HL-60 (cell line): ENCODE measurements around the gene PLEKHO1.
"Not testable (repeated sequence)": the region's sequence is repeated elsewhere in the genome, so short reads cannot be mapped to it uniquely, and the experiment has no call there.

ENCODE experiments used
- DNase-seq, 2 experiments: peaks; one replicate each; pipeline ENCODE4 v3.0.0-alpha.2; 2010 to 2020; ENCODE audit warnings: low read depth in 1 of 2, low spot score in 1 of 2
- H3K27ac ChIP-seq: fragments of 250-450 bp; sonication (Bioruptor Pico); replicated peaks from 2 replicates; pipeline ENCODE4 v1.5.1; 2020; ENCODE audit warnings: mild to moderate bottlenecking, moderate library complexity
- H3K27me3 ChIP-seq: fragments of 250-450 bp; sonication (Bioruptor Pico); 2 replicates; pipeline ENCODE4 v1.5.1; 2021; ENCODE audit warnings: mild to moderate bottlenecking, moderate library complexity; ENCODE audit not compliant: insufficient read depth, poor library complexity, severe bottlenecking
- H3K4me3 ChIP-seq: replicated peaks from 2 replicates; pipeline ENCODE4 v1.5.1; 2011; ENCODE audit warnings: mild to moderate bottlenecking, control low read depth, low read length; ENCODE audit not compliant: insufficient read depth
- GABPA ChIP-seq: IDR thresholded peaks from 2 replicates; pipeline ENCODE4 v1.6.1; 2012; ENCODE audit warnings: low read depth
- POLR2AphosphoS5 ChIP-seq: IDR thresholded peaks from 2 replicates; pipeline ENCODE4 v1.6.1; 2012; ENCODE audit warnings: low read depth
- SPI1 ChIP-seq: IDR thresholded peaks from 2 replicates; pipeline ENCODE4 v1.6.1; 2012; ENCODE audit warnings: low read depth, mild to moderate bottlenecking, borderline replicate concordance
- TF ChIP-seq, protein P1 (sequence below): IDR thresholded peaks from 2 replicates; pipeline ENCODE4 v1.6.1; 2012; ENCODE audit warnings: low read depth; ENCODE audit not compliant: insufficient replicate concordance
- TF ChIP-seq, protein P2 (sequence below): IDR thresholded peaks from one replicate; pipeline ENCODE4 v1.5.1; 2011; ENCODE audit warnings: low read length, control low read depth, inconsistent platforms; ENCODE audit not compliant: insufficient read depth

The PLEKHO1 gene

DNA sequence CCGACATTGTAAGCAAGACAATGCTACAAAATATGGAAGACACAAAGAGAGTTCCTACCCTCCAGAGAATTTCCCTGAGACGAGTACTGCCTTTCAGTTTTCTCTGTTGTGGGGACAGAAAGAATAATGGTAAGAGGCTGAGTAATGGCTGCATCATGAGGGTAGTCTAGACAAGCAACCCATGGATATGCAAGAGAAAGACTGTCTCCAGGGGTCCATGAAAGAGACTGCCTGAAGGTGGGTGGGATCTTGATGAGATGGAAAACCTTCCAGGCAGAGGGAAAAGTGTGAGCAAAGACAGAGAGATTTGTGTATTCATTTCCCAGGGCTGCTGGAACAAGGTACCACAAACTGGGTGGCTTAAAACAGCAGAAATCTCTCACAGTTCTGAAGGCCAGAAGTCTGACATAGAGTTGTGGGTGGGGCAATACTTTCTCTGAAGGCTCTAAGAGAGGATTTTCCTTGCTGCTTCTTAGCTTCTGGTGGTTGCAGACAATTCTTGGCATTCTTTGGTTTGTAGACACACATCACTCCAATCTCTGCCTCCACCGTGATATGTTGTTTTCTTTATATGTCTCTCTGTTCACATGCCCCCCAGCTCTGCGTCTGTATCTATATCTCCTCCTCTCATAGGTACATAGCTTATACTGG is 44.8 kb downstream of the PLEKHO1 start:
- H3K27ac ChIP-seq = no peak overlapping the region
- TF ChIP-seq, protein P1, sequence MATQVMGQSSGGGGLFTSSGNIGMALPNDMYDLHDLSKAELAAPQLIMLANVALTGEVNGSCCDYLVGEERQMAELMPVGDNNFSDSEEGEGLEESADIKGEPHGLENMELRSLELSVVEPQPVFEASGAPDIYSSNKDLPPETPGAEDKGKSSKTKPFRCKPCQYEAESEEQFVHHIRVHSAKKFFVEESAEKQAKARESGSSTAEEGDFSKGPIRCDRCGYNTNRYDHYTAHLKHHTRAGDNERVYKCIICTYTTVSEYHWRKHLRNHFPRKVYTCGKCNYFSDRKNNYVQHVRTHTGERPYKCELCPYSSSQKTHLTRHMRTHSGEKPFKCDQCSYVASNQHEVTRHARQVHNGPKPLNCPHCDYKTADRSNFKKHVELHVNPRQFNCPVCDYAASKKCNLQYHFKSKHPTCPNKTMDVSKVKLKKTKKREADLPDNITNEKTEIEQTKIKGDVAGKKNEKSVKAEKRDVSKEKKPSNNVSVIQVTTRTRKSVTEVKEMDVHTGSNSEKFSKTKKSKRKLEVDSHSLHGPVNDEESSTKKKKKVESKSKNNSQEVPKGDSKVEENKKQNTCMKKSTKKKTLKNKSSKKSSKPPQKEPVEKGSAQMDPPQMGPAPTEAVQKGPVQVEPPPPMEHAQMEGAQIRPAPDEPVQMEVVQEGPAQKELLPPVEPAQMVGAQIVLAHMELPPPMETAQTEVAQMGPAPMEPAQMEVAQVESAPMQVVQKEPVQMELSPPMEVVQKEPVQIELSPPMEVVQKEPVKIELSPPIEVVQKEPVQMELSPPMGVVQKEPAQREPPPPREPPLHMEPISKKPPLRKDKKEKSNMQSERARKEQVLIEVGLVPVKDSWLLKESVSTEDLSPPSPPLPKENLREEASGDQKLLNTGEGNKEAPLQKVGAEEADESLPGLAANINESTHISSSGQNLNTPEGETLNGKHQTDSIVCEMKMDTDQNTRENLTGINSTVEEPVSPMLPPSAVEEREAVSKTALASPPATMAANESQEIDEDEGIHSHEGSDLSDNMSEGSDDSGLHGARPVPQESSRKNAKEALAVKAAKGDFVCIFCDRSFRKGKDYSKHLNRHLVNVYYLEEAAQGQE = no peak
- TF ChIP-seq GABPA (no peak), POLR2AphosphoS5 (no peak), SPI1 (no peak)
- TF ChIP-seq, protein P2, sequence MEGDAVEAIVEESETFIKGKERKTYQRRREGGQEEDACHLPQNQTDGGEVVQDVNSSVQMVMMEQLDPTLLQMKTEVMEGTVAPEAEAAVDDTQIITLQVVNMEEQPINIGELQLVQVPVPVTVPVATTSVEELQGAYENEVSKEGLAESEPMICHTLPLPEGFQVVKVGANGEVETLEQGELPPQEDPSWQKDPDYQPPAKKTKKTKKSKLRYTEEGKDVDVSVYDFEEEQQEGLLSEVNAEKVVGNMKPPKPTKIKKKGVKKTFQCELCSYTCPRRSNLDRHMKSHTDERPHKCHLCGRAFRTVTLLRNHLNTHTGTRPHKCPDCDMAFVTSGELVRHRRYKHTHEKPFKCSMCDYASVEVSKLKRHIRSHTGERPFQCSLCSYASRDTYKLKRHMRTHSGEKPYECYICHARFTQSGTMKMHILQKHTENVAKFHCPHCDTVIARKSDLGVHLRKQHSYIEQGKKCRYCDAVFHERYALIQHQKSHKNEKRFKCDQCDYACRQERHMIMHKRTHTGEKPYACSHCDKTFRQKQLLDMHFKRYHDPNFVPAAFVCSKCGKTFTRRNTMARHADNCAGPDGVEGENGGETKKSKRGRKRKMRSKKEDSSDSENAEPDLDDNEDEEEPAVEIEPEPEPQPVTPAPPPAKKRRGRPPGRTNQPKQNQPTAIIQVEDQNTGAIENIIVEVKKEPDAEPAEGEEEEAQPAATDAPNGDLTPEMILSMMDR = no peak
- DNase-seq = no peak
- H3K27me3 ChIP-seq = no peaks in the 10 kb centered on the region
- no peak overlapping the region for H3K4me3 ChIP-seq

DNA sequence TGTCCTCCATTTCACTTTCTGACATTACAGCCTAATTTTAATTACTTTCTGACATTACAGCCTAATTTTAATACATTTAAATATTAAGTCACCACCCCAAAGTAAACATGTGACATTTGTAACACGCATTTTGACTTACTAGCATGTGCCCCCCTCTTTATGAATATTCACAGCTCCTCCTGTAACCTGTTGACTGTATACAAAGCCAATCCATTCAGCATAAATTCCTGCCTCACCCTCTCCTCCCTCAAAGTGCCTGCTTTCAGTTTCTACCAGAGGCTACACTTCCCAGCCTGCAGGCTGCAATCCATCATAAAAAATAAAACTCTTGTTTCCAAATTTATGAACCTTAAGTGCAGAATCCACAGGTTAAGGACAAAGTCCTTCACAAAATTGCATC is 46.7 kb downstream of the PLEKHO1 start:
- H3K4me3 ChIP-seq = no peak overlapping the region
- TF ChIP-seq GABPA (no peak), SPI1 (no peak), POLR2AphosphoS5 (no peak)
- TF ChIP-seq, protein P1 = no peak
- TF ChIP-seq, protein P2 = no peak
- no peak overlapping the region for H3K27ac ChIP-seq
- no peak for DNase-seq
- no peaks in the 10 kb centered on the region for H3K27me3 ChIP-seq

DNA sequence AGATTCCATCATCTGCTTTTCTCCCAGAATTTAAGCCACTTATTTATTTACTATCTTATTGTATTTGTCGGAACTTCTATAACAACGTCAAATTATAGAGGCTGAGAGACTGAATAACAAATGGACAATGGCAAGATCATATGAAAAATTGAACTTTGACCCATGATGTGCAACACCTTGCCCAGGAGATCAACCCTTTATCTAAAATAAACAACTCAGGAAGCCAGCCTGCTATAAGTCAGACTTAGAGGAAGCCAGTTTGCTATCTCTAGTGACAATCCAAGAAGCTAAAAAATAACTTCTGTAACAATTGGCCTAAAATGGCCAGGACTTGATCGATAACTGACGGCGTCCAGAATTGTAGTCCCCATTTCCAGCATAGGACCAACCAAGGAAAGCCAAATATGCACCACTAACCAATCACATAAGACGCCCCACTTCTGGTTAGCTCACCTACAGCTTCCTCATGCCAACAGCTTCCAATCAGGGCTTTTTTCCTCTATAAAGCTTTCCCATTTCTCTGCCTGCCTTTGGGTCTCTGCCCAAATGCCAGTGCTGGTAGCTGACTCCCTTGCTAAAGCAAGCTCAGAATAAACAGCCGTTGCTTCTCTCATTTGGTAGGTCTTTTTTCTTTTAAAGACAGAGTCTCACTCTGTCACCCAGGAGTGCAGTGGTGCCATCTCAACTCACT is 57.7 kb downstream of the PLEKHO1 start:
- H3K27ac ChIP-seq = no peak overlapping the region
- H3K4me3 ChIP-seq = no peak overlapping the region
- no peak for DNase-seq
- TF ChIP-seq SPI1 (no peak), GABPA (no peak)
- TF ChIP-seq, protein P1 = no peak
- H3K27me3 ChIP-seq = no peaks in the 10 kb centered on the region

DNA sequence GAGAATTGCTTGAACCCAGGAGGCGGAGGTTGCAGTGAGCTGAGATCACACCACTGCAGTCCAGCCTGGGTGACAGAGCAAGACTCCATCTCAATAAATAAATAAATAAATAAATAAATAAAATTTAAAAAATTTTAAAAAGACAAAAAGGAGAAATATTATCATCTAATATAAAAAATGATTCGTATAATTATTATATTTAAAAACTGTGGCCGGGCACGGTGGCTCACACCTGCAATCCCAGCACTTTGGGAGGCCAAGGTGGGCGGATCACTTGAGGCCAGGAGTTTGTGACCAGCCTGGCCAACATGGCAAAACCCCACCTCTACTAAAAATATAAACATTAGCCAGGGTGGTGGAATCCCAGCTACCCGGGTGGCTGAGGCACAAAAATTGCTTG is 58.7 kb downstream of the PLEKHO1 start:
- not testable (repeated sequence) for H3K27ac ChIP-seq, DNase-seq, H3K4me3 ChIP-seq, H3K27me3 ChIP-seq
